H1 (cell line): ENCODE results near the gene RTN4RL1. TPM values are rescaled to one million over a fixed set of nuclear protein-coding genes. Genes with fewer than 3 reads are reported as not detected.

Experiments used
- CBX5 ChIP-seq: fragments of 300-800, 300-1000 bp; sonication (generic); IDR thresholded peaks from 2 replicates; pipeline ENCODE4 v1.7.1; 2016; ENCODE audit warnings: antibody characterized with exemption, low read length, low read depth
- EZH2 ChIP-seq: fragments of 200-600 bp; sonication (generic); IDR thresholded peaks from 2 replicates; pipeline ENCODE4 v1.7.1; 2012; ENCODE audit warnings: low read depth, mild to moderate bottlenecking, moderate library complexity, low read length, inconsistent platforms; ENCODE audit not compliant: severe bottlenecking
- KDM1A ChIP-seq: fragments of 200-600, 300-600 bp; sonication (generic); IDR thresholded peaks from 2 replicates; pipeline ENCODE4 v1.7.1; 2016; ENCODE audit warnings: mild to moderate bottlenecking, low read length, borderline replicate concordance
- KDM4A ChIP-seq: IDR thresholded peaks from one replicate; pipeline ENCODE4 v1.7.1; 2012; ENCODE audit warnings: low read depth, mild to moderate bottlenecking, moderate library complexity, low read length, inconsistent platforms; ENCODE audit not compliant: severe bottlenecking
- SAP30 ChIP-seq: fragments of 300-600 bp; sonication (generic); IDR thresholded peaks from 2 replicates; pipeline ENCODE4 v1.7.1; 2012; ENCODE audit warnings: low read length, moderate library complexity, mild to moderate bottlenecking, inconsistent platforms; ENCODE audit not compliant: insufficient read depth, insufficient replicate concordance
- TCF12 ChIP-seq: IDR thresholded peaks from 2 replicates; pipeline ENCODE4 v1.6.1; 2011; ENCODE audit warnings: low read depth, mild to moderate bottlenecking, low read length
- polyA plus RNA-seq, 7 experiments: library from polyadenylated mRNA; depleted of rRNA in 3 of 7; stranded (reverse) in 5 of 7; unstranded in 2 of 7; fragments of >200 nt in 5 of 7; fragments of 200-250 nt in 2 of 7; gene quantifications; 1 replicate in 5 of 7; 2 replicates in 1 of 7; 4 replicates in 1 of 7; pipeline versions ENCODE4 v1.2.1 to v1.2.3, GENCODE V29; 2011 to 2013; ENCODE audit warnings: missing spikeins in 2 of 7, mixed read lengths in 2 of 7
- total RNA-seq: library from RNA; stranded (reverse); fragmentation: NEBNext Ultra II Directional; extraction: Animal tissue kit (Norgen Biotek cat#: 25700); gene quantifications from 2 replicates; pipeline ENCODE4 v1.2.1, GENCODE V29; 2021

The RTN4RL1 gene
- total and polyA plus RNA-seq, 2 of the 8 experiments (the other 6 are each of a cell fraction or from before 2014, with no cell fraction given), result 0.09 TPM; not detected in 1

- TF ChIP-seq SAP30 (no peak), KDM4A (no peak), TCF12 (no peak), KDM1A (no peak), EZH2 (no peak), CBX5 (no peak)
These were observed 57.9 kb downstream of the RTN4RL1 start (continued) for GRCh38 chr17:1967213-1967612.
